GM12872 (cell line): Measurements from ENCODE around the gene OXT.

Source experiments
- TF ChIP-seq, protein P1 (sequence below): IDR thresholded peaks from 3 replicates; pipeline ENCODE4 v1.5.1; 2011; ENCODE audit warnings: low read depth, mild to moderate bottlenecking, low read length, moderate library complexity; ENCODE audit not compliant: insufficient read depth

Gene OXT

GRCh38 chr20:3088031-3088430 lies 16.6 kb downstream of the OXT start:
- TF ChIP-seq, protein P1, sequence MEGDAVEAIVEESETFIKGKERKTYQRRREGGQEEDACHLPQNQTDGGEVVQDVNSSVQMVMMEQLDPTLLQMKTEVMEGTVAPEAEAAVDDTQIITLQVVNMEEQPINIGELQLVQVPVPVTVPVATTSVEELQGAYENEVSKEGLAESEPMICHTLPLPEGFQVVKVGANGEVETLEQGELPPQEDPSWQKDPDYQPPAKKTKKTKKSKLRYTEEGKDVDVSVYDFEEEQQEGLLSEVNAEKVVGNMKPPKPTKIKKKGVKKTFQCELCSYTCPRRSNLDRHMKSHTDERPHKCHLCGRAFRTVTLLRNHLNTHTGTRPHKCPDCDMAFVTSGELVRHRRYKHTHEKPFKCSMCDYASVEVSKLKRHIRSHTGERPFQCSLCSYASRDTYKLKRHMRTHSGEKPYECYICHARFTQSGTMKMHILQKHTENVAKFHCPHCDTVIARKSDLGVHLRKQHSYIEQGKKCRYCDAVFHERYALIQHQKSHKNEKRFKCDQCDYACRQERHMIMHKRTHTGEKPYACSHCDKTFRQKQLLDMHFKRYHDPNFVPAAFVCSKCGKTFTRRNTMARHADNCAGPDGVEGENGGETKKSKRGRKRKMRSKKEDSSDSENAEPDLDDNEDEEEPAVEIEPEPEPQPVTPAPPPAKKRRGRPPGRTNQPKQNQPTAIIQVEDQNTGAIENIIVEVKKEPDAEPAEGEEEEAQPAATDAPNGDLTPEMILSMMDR, result no peak

- TF ChIP-seq, protein P1, result no peak
Observed at GRCh38 chr20:3090565-3090964, 19.1 kb downstream of the OXT start.

- TF ChIP-seq, protein P1, result no peak
Observed at GRCh38 chr20:3092611-3093379, 21.4 kb downstream of the OXT start.

DNA sequence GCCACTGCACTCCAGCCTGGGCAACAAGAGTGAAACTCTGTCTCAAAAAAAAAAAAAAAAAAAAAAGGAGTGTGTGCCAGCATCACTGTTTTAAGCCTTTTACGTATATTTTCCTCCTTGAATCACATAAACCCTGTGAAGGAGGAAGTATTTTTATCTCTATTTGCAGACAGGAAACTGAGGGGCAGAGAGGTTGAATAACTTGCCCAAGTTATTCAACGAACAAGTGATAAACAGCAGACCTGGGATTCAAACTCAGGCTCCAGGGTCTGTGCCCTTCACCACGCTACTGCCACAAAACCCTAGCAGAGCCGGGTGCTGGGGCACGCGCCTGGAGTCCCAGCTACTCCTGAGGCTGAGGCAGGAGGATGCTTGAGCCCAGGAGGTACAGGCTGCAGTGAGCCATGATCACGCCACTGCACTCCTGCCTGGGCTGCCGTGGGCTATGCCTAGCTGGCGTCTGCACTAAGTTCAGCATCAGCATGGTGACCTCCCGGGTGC lies 22.5 kb downstream of the OXT start:
- TF ChIP-seq, protein P1, result no peak

GRCh38 chr20:3094848-3095629 lies 23.6 kb downstream of the OXT start:
- TF ChIP-seq, protein P1, result no peak

GRCh38 chr20:3100480-3100879 lies 29.1 kb downstream of the OXT start:
- TF ChIP-seq, protein P1, result no peak

DNA sequence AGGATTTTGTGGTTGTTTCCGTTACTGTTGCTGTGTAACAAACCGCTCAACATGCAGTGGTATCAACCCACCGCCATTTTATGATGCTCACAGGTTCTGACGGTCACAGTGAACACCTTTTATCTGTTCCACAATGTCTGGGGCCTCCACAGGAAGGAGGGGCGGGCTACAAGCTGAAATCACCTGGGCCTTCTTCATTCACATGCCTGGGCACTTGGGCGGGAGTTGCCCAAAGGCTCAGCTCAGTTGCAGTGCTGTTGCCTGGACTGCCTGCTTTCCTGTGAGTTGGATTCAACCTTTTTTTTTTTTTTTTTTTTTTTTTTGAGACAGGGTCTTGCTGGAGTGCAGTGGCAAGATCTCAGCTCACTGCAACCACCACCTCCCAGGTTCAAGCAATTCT lies 29.8 kb downstream of the OXT start:
- TF ChIP-seq, protein P1, result no peak
